HEK293 (cell line): ENCODE measurements around the gene ZNF358.

Experiments used
- CTCF ChIA-PET: fragments of 350-600 bp; formaldehyde crosslinking; extraction: SDS; loops from one replicate; lab custom pipeline; 2021; ENCODE audit warnings: antibody characterized with exemption; lab: Yijun Ruan, JAX
- POLR2A ChIA-PET: fragments of 300-600 bp; formaldehyde crosslinking; extraction: SDS; loops from one replicate; lab custom pipeline; 2020; ENCODE audit warnings: antibody characterized with exemption, inconsistent platforms; lab: Yijun Ruan, JAX
- H3K27ac ChIP-seq: fragments of 200-500 bp; sonication (Bioruptor generic); 2 replicates; pipeline ENCODE4 v1.5.1; 2014; ENCODE audit warnings: low read depth, low read length, control low read depth, inconsistent platforms; ENCODE audit errors: extremely low read depth
- H3K36me3 ChIP-seq, 2 experiments: fragments of 200-500 bp in 1 of 2; sonication (Bioruptor generic) in 1 of 2; 1 replicate in 1 of 2; 2 replicates in 1 of 2; pipeline ENCODE4 v1.5.1; 2014 to 2017; ENCODE audit warnings: inconsistent platforms in 2 of 2, low read length in 2 of 2; ENCODE audit not compliant: control insufficient read depth in 2 of 2, insufficient read depth in 1 of 2
- H3K4me1 ChIP-seq: fragments of 200-500 bp; sonication (Bioruptor generic); 2 replicates; pipeline ENCODE4 v1.5.1; 2014; ENCODE audit warnings: mild to moderate bottlenecking, low read length, inconsistent platforms; ENCODE audit not compliant: control insufficient read depth, insufficient read depth
- H3K4me3 ChIP-seq: 2 replicates; pipeline ENCODE4 v1.5.1; 2011; ENCODE audit warnings: low read depth, mild to moderate bottlenecking, control low read depth, low read length, moderate library complexity
- H3K9me3 ChIP-seq: fragments of 200-500 bp; sonication (Bioruptor generic); 2 replicates; pipeline ENCODE4 v1.5.1; 2014; ENCODE audit warnings: low read depth, low read length, inconsistent platforms; ENCODE audit not compliant: control insufficient read depth, insufficient read depth
- ATF2 ChIP-seq: fragments of 450-650 bp; formaldehyde crosslinking; IDR thresholded peaks from 2 replicates; pipeline ENCODE4 v1.5.1; 2016; ENCODE audit warnings: missing biosample characterization, missing genetic modification characterization, low read depth
- BCL11B ChIP-seq: fragments of 450-650 bp; formaldehyde crosslinking; IDR thresholded peaks from 2 replicates; pipeline ENCODE4 v1.5.1; 2016; ENCODE audit warnings: low read depth, missing biosample characterization, missing genetic modification characterization
- GLI2 ChIP-seq: fragments of 450-650 bp; formaldehyde crosslinking; IDR thresholded peaks from 2 replicates; pipeline ENCODE4; 2017; ENCODE audit warnings: missing biosample characterization, missing genetic modification characterization, low read depth, borderline replicate concordance
- GLI4 ChIP-seq: fragments of 450-650 bp; formaldehyde crosslinking; IDR thresholded peaks from 2 replicates; pipeline ENCODE4 v1.5.1; 2016; ENCODE audit warnings: missing biosample characterization, missing genetic modification characterization
- KLF16 ChIP-seq: fragments of 450-650 bp; formaldehyde crosslinking; IDR thresholded peaks from 2 replicates; pipeline ENCODE4 v1.5.1; 2017; ENCODE audit warnings: missing biosample characterization, missing genetic modification characterization
- MEIS1 ChIP-seq: sonication (generic); formaldehyde crosslinking; IDR thresholded peaks from 2 replicates; pipeline ENCODE4 v1.8.1; 2022; ENCODE audit warnings: missing genetic modification reagents, mild to moderate bottlenecking, borderline replicate concordance
- PRDM10 ChIP-seq: fragments of 450-650 bp; formaldehyde crosslinking; IDR thresholded peaks from 2 replicates; pipeline ENCODE4 v1.5.1; 2016; ENCODE audit warnings: missing biosample characterization, missing genetic modification characterization
- RBAK ChIP-seq: fragments of 450-650 bp; formaldehyde crosslinking; IDR thresholded peaks from 2 replicates; pipeline ENCODE4 v1.5.1; 2016; ENCODE audit warnings: missing biosample characterization, missing genetic modification characterization
- TRIM28 ChIP-seq: IDR thresholded peaks from 2 replicates; pipeline ENCODE4 v1.6.1; 2011; ENCODE audit warnings: low read length, control low read depth, borderline replicate concordance
- ZBTB21 ChIP-seq: fragments of 450-650 bp; formaldehyde crosslinking; IDR thresholded peaks from 2 replicates; pipeline ENCODE4 v1.5.1; 2017; ENCODE audit warnings: missing biosample characterization, missing genetic modification characterization
- ZNF146 ChIP-seq: fragments of 450-650 bp; formaldehyde crosslinking; IDR thresholded peaks from 2 replicates; pipeline ENCODE4 v1.5.1; 2016; ENCODE audit warnings: missing biosample characterization, missing genetic modification characterization
- ZNF24 ChIP-seq: fragments of 450-650 bp; formaldehyde crosslinking; IDR thresholded peaks from 2 replicates; pipeline ENCODE4 v1.5.1; 2016; ENCODE audit warnings: missing biosample characterization, missing genetic modification characterization
- ZNF26 ChIP-seq: fragments of 450-650 bp; formaldehyde crosslinking; IDR thresholded peaks from 2 replicates; pipeline ENCODE4 v1.5.1; 2016; ENCODE audit warnings: missing biosample characterization, missing genetic modification characterization
- ZNF324 ChIP-seq: fragments of 450-650 bp; formaldehyde crosslinking; IDR thresholded peaks from 2 replicates; pipeline ENCODE4 v1.5.1; 2016; ENCODE audit warnings: missing biosample characterization, missing genetic modification characterization
- ZNF501 ChIP-seq: fragments of 450-650 bp; formaldehyde crosslinking; IDR thresholded peaks from 2 replicates; pipeline ENCODE4 v1.5.1; 2016; ENCODE audit warnings: missing biosample characterization, missing genetic modification characterization
- ZNF548 ChIP-seq: fragments of 450-650 bp; formaldehyde crosslinking; IDR thresholded peaks from 2 replicates; pipeline ENCODE4 v1.5.1; 2016; ENCODE audit warnings: missing biosample characterization, missing genetic modification characterization
- ZNF555 ChIP-seq: fragments of 450-650 bp; formaldehyde crosslinking; conservative IDR thresholded peaks from 2 replicates; pipeline ENCODE4 v1.5.1; 2017; ENCODE audit warnings: missing biosample characterization, mild to moderate bottlenecking, missing genetic modification characterization, inconsistent platforms
- ZNF600 ChIP-seq: fragments of 450-650 bp; formaldehyde crosslinking; IDR thresholded peaks from 2 replicates; pipeline ENCODE4 v1.5.1; 2016; ENCODE audit warnings: missing biosample characterization, missing genetic modification characterization
- ZNF639 ChIP-seq: fragments of 450-650 bp; formaldehyde crosslinking; IDR thresholded peaks from 2 replicates; pipeline ENCODE4 v1.5.1; 2016; ENCODE audit warnings: missing biosample characterization, missing genetic modification characterization
- ZNF658 ChIP-seq: fragments of 450-650 bp; formaldehyde crosslinking; IDR thresholded peaks from 2 replicates; pipeline ENCODE4; 2016; ENCODE audit warnings: missing biosample characterization, missing genetic modification characterization
- ZNF692 ChIP-seq: fragments of 450-650 bp; formaldehyde crosslinking; IDR thresholded peaks from 2 replicates; pipeline ENCODE4 v1.5.1; 2016; ENCODE audit warnings: missing biosample characterization, missing genetic modification characterization
- ZNF785 ChIP-seq: fragments of 450-650 bp; formaldehyde crosslinking; IDR thresholded peaks from 2 replicates; pipeline ENCODE4 v1.5.1; 2016; ENCODE audit warnings: missing biosample characterization, missing genetic modification characterization
- ZSCAN5A ChIP-seq: fragments of 450-650 bp; formaldehyde crosslinking; IDR thresholded peaks from 2 replicates; pipeline ENCODE4 v1.5.1; 2016; ENCODE audit warnings: missing biosample characterization, missing genetic modification characterization

ZNF358 gene

GRCh38 chr19:7486923-7487322, 29.0 kb upstream of the ZNF358 start:
- Histone ChIP-seq H3K9me3 (no peaks in the 10 kb centered on the region), H3K36me3 (no peaks in the 10 kb centered on the region), H3K4me1 (peaks cover 4% of the 10 kb centered on the region)
- CTCF ChIA-PET, result interaction anchor here (0.5 to 0.7 kb wide), 2 partner anchors 493 to 781 kb away, joined by 3 read pairs; no protein-coding TSS in a partner anchor
- TF ChIP-seq MEIS1 (CRISPR knock-in tag) (no peak), ATF2 (peak; percentile 66; the same call in 1 of the 2 replicates)
- TF ChIP-seq, all 188 proteins: peak for 1
- no peak overlapping the region for H3K27ac ChIP-seq
- POLR2A ChIA-PET, result no interaction called here
- H3K4me3 ChIP-seq, result no peak overlapping the region

- peak within 1 kb of the TSS; percentile 50 for H3K4me3 ChIP-seq
- H3K27ac ChIP-seq, result peak within 1 kb of the TSS; percentile 53; the same call in 1 of the 2 replicates
- H3K36me3 ChIP-seq, result no peaks in the 10 kb centered on the region
- H3K4me1 ChIP-seq, result peaks cover 4% of the 10 kb centered on the region
- CTCF ChIA-PET, result interaction anchor here (0.5 to 0.6 kb wide), 2 partner anchors 344 to 880 kb away, joined by 3 to 6 read pairs; no protein-coding TSS in a partner anchor
- POLR2A ChIA-PET, result interaction anchor here (1.3 to 1.5 kb wide), 2 partner anchors 12 to 30 kb away, joined by 4 read pairs; no protein-coding TSS in a partner anchor
- no peaks in the 10 kb centered on the region for H3K9me3 ChIP-seq
- TF ChIP-seq ZNF501 (tag by site-specific recombination) (no peak), ZNF146 (tag by site-specific recombination) (no peak), RBAK (tag by site-specific recombination) (no peak), GLI2 (tag by site-specific recombination) (no peak), BCL11B (tag by site-specific recombination) (0 out of 2 replicates have a peak, but pooled peaks have one; percentile 62), GLI4 (tag by site-specific recombination) (no peak), ZNF639 (0 out of 2 replicates have a peak, but pooled peaks have one; percentile 36), ZNF24 (tag by site-specific recombination) (no peak), ZNF324 (tag by site-specific recombination) (no peak), ZNF555 (tag by site-specific recombination) (no peak), TRIM28 (no peak), ZNF785 (tag by site-specific recombination) (no peak), ZNF658 (tag by site-specific recombination) (no peak), ZNF548 (no peak), ZBTB21 (peak; percentile 95), ZNF600 (tag by site-specific recombination) (no peak; the same call in 1 of the 2 replicates), PRDM10 (tag by site-specific recombination) (peak; percentile 57), ZNF26 (tag by site-specific recombination) (no peak), ZSCAN5A (tag by site-specific recombination) (no peak), ZNF692 (peak; percentile 84), KLF16 (tag by site-specific recombination) (0 out of 2 replicates have a peak, but pooled peaks have one; percentile 53)
Measured at GRCh38 chr19:7488736-7489353, 27.1 kb upstream of the ZNF358 start, which contains the start of gene PEX11G. TSS of gene PEX11G (minus strand) at chr19:7489035. CDS start at chr19:7489010, 25 bp downstream.
